K562 (cell line): Measurements from ENCODE around the gene ELMO3. TPM values are rescaled to one million over a fixed set of nuclear protein-coding genes. Genes with fewer than 3 reads are reported as not detected.

Source experiments
- ATAC-seq: fragments of 200-7000 bp; cut with Tn5 transposase; 3 replicates; pipeline ENCODE4 v1.9.1; 2020; ENCODE audit warnings: moderate library complexity
- BruUV-seq: library from RNA; stranded (reverse); fragments of 400-500 nt; replicated peaks from 2 replicates; lab custom pipeline; 2021; lab: Mats Ljungman, UMichigan
- CTCF ChIA-PET: fragments of 300-600 bp; formaldehyde crosslinking; extraction: SDS; loops from one replicate; lab custom pipeline; 2021; ENCODE audit warnings: low intra/inter-chr PET ratio; lab: Yijun Ruan, JAX
- POLR2A ChIA-PET: fragments of 300-600, 350-650 bp; sonication (Branson Sonifier 250); formaldehyde crosslinking; extraction: SDS; loops from one replicate; lab custom pipeline; 2021; ENCODE audit warnings: antibody characterized with exemption, inconsistent platforms; lab: Yijun Ruan, JAX
- DNase-seq, 4 experiments: peaks; one replicate each; pipeline versions ENCODE4 v3.0.0 to v3.0.0-alpha.2; 2011 to 2018; ENCODE audit warnings: low spot score in 3 of 4, mixed read lengths in 3 of 4; ENCODE audit errors: extremely low read depth in 1 of 4
- FAIRE-seq: peaks from 2 replicates; lab custom pipeline; 2011; peaks lifted over from hg19 to GRCh38; lab: Jason Lieb, UNC
- H2AFZ ChIP-seq: 2 replicates; pipeline ENCODE4 v1.6.0; 2011; ENCODE audit warnings: low read depth, low read length, control low read depth, inconsistent platforms
- H3K27ac ChIP-seq: fragments of 200-600 bp; 3 replicates; pipeline ENCODE4 v1.8.0; 2011; ENCODE audit warnings: low read depth, mild to moderate bottlenecking, control low read depth, inconsistent platforms, low read length, moderate library complexity, mixed read lengths; ENCODE audit errors: extremely low read depth
- H3K27me3 ChIP-seq, 2 experiments: fragments of 300-600 bp in 1 of 2; 2 replicates in 1 of 2; 3 replicates in 1 of 2; pipeline versions ENCODE4 v1.6.0 to v1.8.0; 2011; ENCODE audit warnings: inconsistent platforms in 2 of 2, low read length in 2 of 2, mild to moderate bottlenecking in 1 of 2, mixed read lengths in 1 of 2, moderate library complexity in 1 of 2; ENCODE audit not compliant: control insufficient read depth in 2 of 2, insufficient read depth in 2 of 2
- H3K36me3 ChIP-seq: fragments of 300-600 bp; 3 replicates; pipeline ENCODE4 v1.8.0; 2011; ENCODE audit warnings: mild to moderate bottlenecking, low read length, inconsistent platforms; ENCODE audit not compliant: control insufficient read depth, insufficient read depth
- H3K4me1 ChIP-seq, 2 experiments: fragments of 200-600 bp in 1 of 2; replicated peaks in 1 of 2; 2 replicates in 1 of 2; 3 replicates in 1 of 2; pipeline versions ENCODE4 v1.5.1 to v1.8.0; 2011; ENCODE audit warnings: inconsistent platforms in 2 of 2, low read length in 2 of 2, mild to moderate bottlenecking in 1 of 2, mixed read lengths in 1 of 2, moderate library complexity in 1 of 2; ENCODE audit not compliant: control insufficient read depth in 2 of 2, insufficient read depth in 2 of 2
- H3K4me2 ChIP-seq: 2 replicates; pipeline ENCODE4 v1.6.1; 2011; ENCODE audit warnings: low read length, control low read depth, inconsistent platforms, mixed read lengths; ENCODE audit not compliant: insufficient read depth
- H3K4me3 ChIP-seq: fragments of 200-600 bp; sonication (generic), shearing (Covaris generic); 2 replicates; pipeline ENCODE4 v1.5.1; 2016; ENCODE audit warnings: control low read depth, inconsistent platforms
- H3K79me2 ChIP-seq: fragments of 200-600 bp; 3 replicates; pipeline ENCODE4 v1.8.0; 2011; ENCODE audit warnings: low read length, inconsistent platforms; ENCODE audit not compliant: control insufficient read depth, insufficient read depth
- H3K9ac ChIP-seq, 2 experiments: 2 replicates each; pipeline versions ENCODE4 v1.6.0 to v1.6.1; 2011; ENCODE audit warnings: low read depth in 2 of 2, low read length in 2 of 2, control low read depth in 1 of 2, inconsistent platforms in 1 of 2, mild to moderate bottlenecking in 1 of 2, mixed read lengths in 1 of 2; ENCODE audit not compliant: insufficient read depth in 1 of 2
- H3K9me1 ChIP-seq: one replicate; pipeline ENCODE4 v1.6.0; 2011; ENCODE audit warnings: inconsistent platforms, mild to moderate bottlenecking, low read length, moderate library complexity; ENCODE audit not compliant: control insufficient read depth, insufficient read depth
- H3K9me3 ChIP-seq: replicated peaks from 2 replicates; pipeline ENCODE4 v1.5.1; 2011; ENCODE audit warnings: low read depth, low read length, inconsistent platforms; ENCODE audit not compliant: control insufficient read depth, insufficient read depth
- H4K20me1 ChIP-seq: replicated peaks from 2 replicates; pipeline ENCODE4 v1.6.1; 2011; ENCODE audit warnings: low read length, inconsistent platforms, mixed read lengths; ENCODE audit not compliant: control insufficient read depth, insufficient read depth
- MBD1 ChIP-seq: fragments of 250-450 bp; sonication (Bioruptor Pico); IDR thresholded peaks from 2 replicates; pipeline ENCODE4 v1.8.0; 2022; ENCODE audit warnings: inconsistent platforms
- POLR2G ChIP-seq: fragments of 200-400 bp; formaldehyde crosslinking; IDR thresholded peaks from 2 replicates; pipeline ENCODE4 v1.6.1; 2017; ENCODE audit warnings: low read depth, mild to moderate bottlenecking, antibody characterized with exemption, low read length, moderate library complexity
- RREB1 ChIP-seq: fragments of 250-450 bp; sonication (Bioruptor Pico); IDR thresholded peaks from 2 replicates; pipeline ENCODE4 v1.4.0; 2020
- VEZF1 ChIP-seq: fragments of 200-800 bp; sonication (Bioruptor generic); IDR thresholded peaks from 2 replicates; pipeline ENCODE4 v1.6.1; 2017; ENCODE audit warnings: missing genetic modification characterization, missing compliant biosample characterization
- ZFP1 ChIP-seq: fragments of 450-650 bp; formaldehyde crosslinking; IDR thresholded peaks from 2 replicates; pipeline ENCODE4 v1.4.0; 2020; ENCODE audit warnings: mild to moderate bottlenecking, mixed read lengths
- ZFX ChIP-seq: sonication (generic); formaldehyde crosslinking; IDR thresholded peaks from 2 replicates; pipeline ENCODE4 v1.8.0; 2022; ENCODE audit warnings: mild to moderate bottlenecking, missing genetic modification reagents, moderate library complexity
- ZNF140 ChIP-seq: fragments of 250-450 bp; sonication (Bioruptor Pico); IDR thresholded peaks from 2 replicates; pipeline ENCODE4 v1.8.0; 2021; ENCODE audit warnings: moderate library complexity, mild to moderate bottlenecking, inconsistent platforms
- WGBS: fragments of 100-300 bp; shearing (Covaris generic); methylation state at CpG from one replicate; pipeline ENCODE4 v1.1.6; 2016; ENCODE audit warnings: low coverage, mixed read lengths; ENCODE audit not compliant: insufficient coverage; ENCODE audit errors: missing lambda C conversion rate; 5-methylcytosine and 5-hydroxymethylcytosine counted together
- in situ Hi-C: fragments of 300-500 bp; cut with MboI; formaldehyde crosslinking; loops from 4 replicates; pipeline ENCODE4 v1.15.0; 2018; ENCODE audit warnings: inconsistent platforms, mixed read lengths
- intact Hi-C: fragments of 100-400 bp; cut with micrococcal nuclease; formaldehyde crosslinking; loops from 2 replicates; pipeline ENCODE4 v1.14.2; 2022
- polyA plus RNA-seq, 8 experiments: library from polyadenylated mRNA; depleted of rRNA in 4 of 8; stranded (reverse) in 5 of 8; unstranded in 3 of 8; fragments of >200 nt; fragmentation: Nextera tagmentation in 2 of 8; fragmentation: Illumina TruSeq in 1 of 8; extraction: Ambion mirVana in 2 of 8; extraction: Trizol in 1 of 8; gene quantifications; 2 replicates each; pipeline versions ENCODE4 v1.2.1 to v1.2.3, GENCODE V29; 2011 to 2014; ENCODE audit warnings: inconsistent platforms in 1 of 8, missing spikeins in 1 of 8
- total RNA-seq, 7 experiments: library from RNA; depleted of rRNA in 6 of 7; stranded (reverse); fragments of >200 nt in 6 of 7; fragmentation: Illumina TruSeq in 2 of 7; extraction: Trizol in 2 of 7; gene quantifications; 2 replicates each; pipeline versions ENCODE4 v1.2.1 to v1.2.3, GENCODE V29; 2011 to 2021; ENCODE audit warnings: low replicate concordance in 1 of 7
- TF ChIP-seq, protein P1 (sequence below): fragments of 250-450 bp; sonication (Bioruptor Pico); IDR thresholded peaks from 2 replicates; pipeline ENCODE4 v1.8.0; 2021; ENCODE audit warnings: moderate library complexity, mild to moderate bottlenecking, inconsistent platforms
- TF ChIP-seq, protein P2 (sequence below): fragments of 450-650 bp; IDR thresholded peaks from 2 replicates; pipeline ENCODE4 v1.6.1; 2014; ENCODE audit warnings: low read depth, mild to moderate bottlenecking, moderate library complexity, borderline replicate concordance

ELMO3 gene
- total and polyA plus RNA-seq, 9 of the 15 experiments (the other 6 are each of a cell fraction or from before 2014, with no cell fraction given): 0.04 to 5.1 (median 1.5) TPM

DNA sequence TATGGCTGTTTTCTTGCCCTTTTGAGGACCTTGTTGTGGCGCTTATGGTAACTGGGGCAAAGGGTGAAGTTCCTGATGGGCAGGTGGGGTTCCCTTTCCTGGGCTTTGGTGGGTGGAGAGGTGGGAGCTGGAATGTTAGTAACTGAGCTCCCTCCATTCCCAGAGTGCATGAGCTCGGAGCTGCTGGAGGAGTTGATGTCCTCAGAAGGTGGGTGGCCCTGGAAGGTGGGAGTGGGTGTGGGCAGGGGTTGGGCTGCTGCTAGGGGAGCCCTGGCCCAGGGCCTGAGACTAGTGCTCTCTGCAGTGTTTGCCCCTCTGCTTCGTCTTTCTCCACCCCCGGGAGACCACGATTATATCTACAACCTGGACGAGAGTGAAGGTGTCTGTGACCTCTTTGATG is 1.2 kb upstream of the ELMO3 start (continued):
- no peak for TF ChIP-seq RREB1

GRCh38 chr16:67198238-67198734 is 645 bp upstream of the ELMO3 start:
- no peaks in the 10 kb centered on the region for H4K20me1 ChIP-seq
- intact Hi-C loops: no loop called here
- peaks cover 14 to 59% of the 10 kb centered on the region in 2 experiments for H3K4me1 ChIP-seq
- no peaks in the 10 kb centered on the region for H3K9me3 ChIP-seq
- H3K27me3 ChIP-seq: no peaks in the 10 kb centered on the region
- POLR2A ChIA-PET: interaction anchor here (0.9 to 2.2 kb wide), 3 partner anchors 11 to 29 kb away, joined by 3 to 9 read pairs (median 5); partner anchors contain the start of genes NOL3 and TMEM208
- DNase-seq: no peak
- no peaks in the 10 kb centered on the region for H3K9me1 ChIP-seq
- in situ Hi-C loops: no loop called here
- ATAC-seq: no peak
- BruUV-seq: no TSS peak
- H3K36me3 ChIP-seq: peaks cover 93% of the 10 kb centered on the region
- H3K4me3 ChIP-seq: no peak overlapping the region
- peaks cover 26% of the 10 kb centered on the region for H3K79me2 ChIP-seq
- H3K4me2 ChIP-seq: no peak overlapping the region
- no peak overlapping the region for H2AFZ ChIP-seq
- WGBS: 93% methylated on average over 10 of the region's 12 CpGs
- CTCF ChIA-PET: no interaction called here
- FAIRE-seq: no peak
- H3K9ac ChIP-seq: no peak overlapping the region; a peak in 1 of 4 replicates
- H3K27ac ChIP-seq: no peak overlapping the region
- TF ChIP-seq POLR2G (peak; percentile 67), ZFX (no peak), MBD1 (CRISPR knock-in tag) (no peak), ZFP1 (CRISPR knock-in tag) (no peak), VEZF1 (CRISPR knock-in tag) (no peak), ZNF140 (CRISPR knock-in tag) (no peak)
- TF ChIP-seq, protein P1, sequence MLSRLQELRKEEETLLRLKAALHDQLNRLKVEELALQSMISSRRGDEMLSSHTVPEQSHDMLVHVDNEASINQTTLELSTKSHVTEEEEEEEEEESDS (CRISPR knock-in tag): no peak
- TF ChIP-seq, protein P2, sequence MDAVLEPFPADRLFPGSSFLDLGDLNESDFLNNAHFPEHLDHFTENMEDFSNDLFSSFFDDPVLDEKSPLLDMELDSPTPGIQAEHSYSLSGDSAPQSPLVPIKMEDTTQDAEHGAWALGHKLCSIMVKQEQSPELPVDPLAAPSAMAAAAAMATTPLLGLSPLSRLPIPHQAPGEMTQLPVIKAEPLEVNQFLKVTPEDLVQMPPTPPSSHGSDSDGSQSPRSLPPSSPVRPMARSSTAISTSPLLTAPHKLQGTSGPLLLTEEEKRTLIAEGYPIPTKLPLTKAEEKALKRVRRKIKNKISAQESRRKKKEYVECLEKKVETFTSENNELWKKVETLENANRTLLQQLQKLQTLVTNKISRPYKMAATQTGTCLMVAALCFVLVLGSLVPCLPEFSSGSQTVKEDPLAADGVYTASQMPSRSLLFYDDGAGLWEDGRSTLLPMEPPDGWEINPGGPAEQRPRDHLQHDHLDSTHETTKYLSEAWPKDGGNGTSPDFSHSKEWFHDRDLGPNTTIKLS: no peak
